GM10847 (cell line): ENCODE results near the gene JMJD1C.

ENCODE experiments used
- POLR2A ChIP-seq: IDR thresholded peaks from 2 replicates; pipeline ENCODE4 v1.6.1; 2011; ENCODE audit not compliant: insufficient read length; ENCODE audit errors: extremely low read depth

Gene JMJD1C

GRCh38 chr10:63268798-63269503 is 196.8 kb downstream of the JMJD1C start:
- peak; percentile 69 for TF ChIP-seq POLR2A

DNA sequence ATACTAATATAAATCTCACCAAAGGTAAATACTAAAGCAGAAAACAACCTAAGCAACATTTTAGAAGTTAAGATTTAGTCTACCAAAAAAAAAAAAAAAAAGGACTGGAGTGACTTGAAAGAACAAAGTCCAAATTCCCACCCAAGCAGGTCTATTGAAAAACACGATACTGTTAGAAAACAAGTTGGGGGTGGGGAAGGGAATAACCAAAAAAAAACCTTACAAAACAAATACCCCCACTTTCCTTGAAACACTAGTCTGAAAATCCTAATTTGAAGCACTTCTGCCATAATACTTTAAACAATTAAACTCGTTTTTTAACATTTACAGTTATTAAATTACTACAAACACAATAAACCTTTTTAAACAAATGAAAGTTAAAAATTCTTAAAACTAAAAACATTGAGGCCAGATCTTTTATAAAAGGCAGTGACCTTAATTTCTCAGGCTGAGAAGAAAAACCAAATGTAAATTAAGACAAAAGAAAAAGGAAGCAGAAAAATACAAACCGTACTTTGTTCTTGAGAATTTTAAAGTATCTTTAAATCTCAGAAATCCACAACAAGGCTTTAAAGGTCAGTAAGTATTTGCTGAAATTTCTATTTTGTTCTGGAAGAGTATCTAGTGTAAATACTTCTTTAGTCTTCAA is 197.5 kb downstream of the JMJD1C start:
- no peak for TF ChIP-seq POLR2A

DNA sequence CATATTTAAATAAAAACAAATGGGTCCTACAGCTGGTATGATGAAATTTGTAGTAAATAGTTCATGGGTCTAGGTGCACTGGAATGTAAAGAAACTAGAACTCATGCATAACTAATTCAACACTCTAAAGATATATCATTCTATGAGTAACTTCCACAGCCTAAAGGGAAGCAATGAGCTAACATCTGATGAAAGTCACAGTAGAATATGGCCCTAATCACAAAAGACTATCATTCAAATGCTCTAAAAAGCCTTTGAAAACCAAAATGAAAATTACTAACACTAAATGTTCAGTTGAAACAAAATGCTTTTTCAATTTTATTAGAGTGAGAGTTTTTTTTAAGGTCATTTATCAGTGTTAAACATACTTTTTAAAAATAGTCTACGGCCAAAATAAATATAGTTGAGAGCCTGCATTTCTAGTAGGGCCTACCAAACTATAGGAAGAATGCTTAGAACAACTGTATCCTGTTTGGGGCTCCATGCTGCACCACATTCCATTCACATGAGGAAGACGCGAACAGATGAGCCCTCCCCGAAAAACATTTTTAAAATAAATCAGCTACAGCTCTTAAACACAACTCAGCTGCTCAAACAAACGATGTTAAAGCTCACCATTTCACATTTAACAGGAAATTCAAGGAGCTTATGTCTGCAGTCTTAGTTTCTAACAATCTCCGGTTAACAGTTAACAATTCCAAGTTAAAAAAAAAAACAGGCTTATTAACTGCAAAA is 198.2 kb downstream of the JMJD1C start:
- TF ChIP-seq POLR2A, result no peak

- TF ChIP-seq POLR2A, result no peak
Measured at GRCh38 chr10:63266391-63267316, 199.1 kb downstream of the JMJD1C start.

DNA sequence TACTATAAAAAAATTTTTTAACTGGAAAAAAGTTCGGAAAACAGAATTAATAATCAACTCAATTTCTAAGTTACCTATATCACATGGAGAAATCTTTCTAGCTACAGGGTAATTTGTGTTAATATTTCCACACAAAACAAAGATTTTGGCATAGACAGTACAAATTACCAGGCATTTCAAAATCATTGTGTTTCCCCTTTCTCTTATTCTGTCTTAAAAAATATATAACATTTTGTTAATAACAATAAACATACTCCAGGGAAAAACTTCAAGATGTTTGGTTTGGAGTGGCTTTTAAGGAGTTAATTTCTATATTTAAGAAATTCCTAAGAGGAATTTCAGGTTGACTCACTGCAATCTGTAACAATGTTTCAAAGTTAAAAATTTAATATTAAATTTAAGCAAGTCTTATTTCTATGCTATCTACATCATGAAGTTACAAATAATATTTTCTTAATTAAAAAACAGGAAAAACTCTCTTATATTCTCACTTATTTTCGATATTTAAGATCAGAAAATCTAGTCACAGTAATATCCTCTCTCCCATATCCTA is 200.0 kb downstream of the JMJD1C start:
- no peak for TF ChIP-seq POLR2A

GRCh38 chr10:63265222-63265617 is 200.6 kb downstream of the JMJD1C start:
- no peak for TF ChIP-seq POLR2A

DNA sequence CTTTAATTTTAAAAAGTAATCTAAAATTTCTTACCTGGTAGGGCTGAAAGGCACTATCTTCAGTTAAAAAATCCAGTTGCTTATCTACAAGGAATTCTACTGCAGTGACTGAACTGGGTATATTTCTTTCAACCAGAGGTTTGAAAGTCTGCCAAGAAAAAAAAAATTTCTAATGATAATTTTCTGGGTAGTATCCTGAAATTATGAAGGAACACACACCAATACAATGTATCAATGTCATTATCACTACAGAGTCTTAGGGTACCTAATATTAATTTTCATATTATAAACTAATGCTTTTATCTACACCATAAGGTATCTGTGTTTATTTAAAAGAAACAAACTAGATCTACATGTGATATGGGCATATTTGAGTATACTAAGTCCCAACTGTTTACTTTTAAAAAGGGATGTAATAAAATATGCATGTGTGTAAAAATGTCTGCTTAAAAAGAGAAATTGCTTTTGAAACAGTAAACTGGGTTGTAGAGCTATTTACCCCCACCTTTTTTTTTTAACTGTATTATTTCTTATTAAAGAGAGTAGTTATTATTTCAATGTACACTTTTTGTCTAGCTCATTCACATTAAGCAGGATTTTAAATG is 201.1 kb downstream of the JMJD1C start:
- TF ChIP-seq POLR2A, result no peak

- no peak for TF ChIP-seq POLR2A
Measured at GRCh38 chr10:63262430-63263073, 203.2 kb downstream of the JMJD1C start.

DNA sequence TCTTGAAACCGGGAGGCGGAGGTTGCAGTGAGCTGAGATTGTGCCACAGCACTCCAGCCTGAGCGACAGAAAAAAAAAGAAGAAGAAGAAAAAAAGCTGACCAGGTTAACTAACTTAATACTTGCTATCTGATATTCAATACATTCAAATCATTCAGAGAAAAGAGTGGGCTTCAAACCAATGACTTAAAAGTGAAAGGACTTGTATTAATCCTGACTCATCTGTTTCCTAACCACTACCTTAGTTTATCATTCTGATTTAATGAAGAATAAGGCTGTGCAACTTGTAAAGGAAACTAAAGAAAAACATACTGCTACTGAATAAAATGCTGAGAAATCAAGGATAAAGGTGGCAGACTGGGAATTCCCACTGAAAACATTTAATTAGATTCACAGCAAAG is 204.3 kb downstream of the JMJD1C start:
- no peak for TF ChIP-seq POLR2A

DNA sequence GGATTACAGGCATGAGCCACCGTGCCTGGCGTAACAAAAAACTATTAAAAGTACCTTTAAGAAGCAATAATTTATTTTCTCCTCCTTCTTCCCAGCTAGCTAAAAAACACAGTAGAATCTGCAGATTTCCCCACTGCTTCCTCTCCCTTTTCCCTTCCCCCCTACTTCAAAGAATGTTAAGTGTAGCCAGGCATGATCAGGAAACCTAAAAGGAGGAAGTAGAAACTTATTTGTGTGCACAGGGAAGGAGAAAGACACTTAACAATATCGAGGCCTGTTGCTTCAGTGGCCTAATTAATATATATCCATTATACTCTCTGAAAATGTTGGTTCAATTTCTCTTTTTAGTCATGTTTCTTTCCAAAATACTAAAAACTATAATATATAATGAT is 204.9 kb downstream of the JMJD1C start:
- TF ChIP-seq POLR2A, result no peak

- TF ChIP-seq POLR2A, result no peak
Measured at GRCh38 chr10:63260103-63260859, 205.5 kb downstream of the JMJD1C start.

DNA sequence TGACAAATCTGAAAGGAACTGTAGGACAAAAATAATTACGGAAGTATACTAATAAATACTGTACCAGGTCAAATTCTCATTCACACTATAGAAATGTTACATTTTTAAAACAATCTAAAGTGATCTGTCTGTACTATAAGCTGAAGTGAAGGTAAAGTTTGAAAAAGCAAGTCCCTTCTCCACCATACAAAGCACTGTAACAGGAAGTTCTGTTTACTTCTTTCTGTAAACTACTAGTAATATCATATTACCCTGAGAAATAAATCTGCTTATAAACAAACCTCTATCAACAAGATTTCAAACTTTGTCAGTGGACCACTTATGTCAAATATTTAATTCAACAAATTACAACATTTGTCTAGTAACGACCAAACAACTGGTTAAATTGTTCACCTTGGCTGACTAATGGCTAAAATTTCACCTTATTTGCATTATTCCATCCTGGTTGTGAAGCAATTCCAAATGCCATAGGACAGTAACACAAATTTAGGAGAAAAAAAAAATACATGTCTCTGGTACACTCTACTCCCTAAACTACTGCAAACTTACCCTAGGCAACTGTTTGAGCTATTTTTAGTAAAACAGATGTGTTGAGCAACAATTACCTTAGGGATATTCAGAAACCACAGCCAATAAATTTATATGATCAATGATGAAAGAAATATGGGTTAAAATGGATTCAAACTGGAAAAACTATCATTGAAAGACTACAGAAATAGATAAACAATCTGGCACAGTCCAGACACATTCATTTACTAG is 206.7 kb downstream of the JMJD1C start:
- TF ChIP-seq POLR2A, result no peak

DNA sequence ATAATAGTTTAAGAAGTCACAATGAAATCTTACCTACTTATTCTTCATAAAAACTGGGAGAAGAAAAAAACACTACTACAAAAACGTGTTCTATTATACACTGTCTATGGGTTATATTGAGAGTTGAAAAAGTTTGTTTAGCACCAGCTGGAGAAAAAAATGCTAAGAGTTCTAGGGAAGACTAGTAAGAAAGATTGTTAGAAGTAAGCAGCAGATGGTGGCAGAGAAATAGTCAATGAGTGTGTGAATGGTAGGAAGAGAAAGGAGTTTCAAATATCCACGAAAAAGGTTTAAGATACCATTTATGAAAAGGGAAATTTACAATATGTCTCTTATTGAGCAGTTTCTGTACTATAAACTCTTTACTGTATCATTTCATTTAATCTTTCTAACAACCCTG is 208.0 kb downstream of the JMJD1C start:
- TF ChIP-seq POLR2A, result no peak
